Neuronal stem cell (in vitro differentiated cells): ENCODE results near the gene NHLRC4.
A peak's percentile ranks its signal among the peaks of the same experiment; 100 is the strongest.

ENCODE experiments used
- DNase-seq: peaks from one replicate; pipeline ENCODE4 v3.0.0-alpha.2; 2013; ENCODE audit warnings: low spot score
- H2AFZ ChIP-seq: one replicate; pipeline ENCODE4 v1.6.1; 2013; ENCODE audit warnings: mild to moderate bottlenecking, low read length, inconsistent platforms
- H2AK5ac ChIP-seq: 2 replicates; pipeline ENCODE4 v1.6.1; 2013; ENCODE audit warnings: low read depth, mild to moderate bottlenecking, inconsistent platforms, low read length, moderate library complexity, mixed read lengths
- H2BK120ac ChIP-seq: 2 replicates; pipeline ENCODE4 v1.6.1; 2013; ENCODE audit warnings: low read depth, mild to moderate bottlenecking, inconsistent platforms, low read length, moderate library complexity, mixed read lengths
- H2BK12ac ChIP-seq: one replicate; pipeline ENCODE4 v1.6.1; 2013; ENCODE audit warnings: low read length, inconsistent platforms
- H2BK15ac ChIP-seq: 2 replicates; pipeline ENCODE4 v1.6.1; 2013; ENCODE audit warnings: mild to moderate bottlenecking, low read length, inconsistent platforms, mixed read lengths
- H2BK5ac ChIP-seq: one replicate; pipeline ENCODE4 v1.6.1; 2013; ENCODE audit warnings: inconsistent platforms, mild to moderate bottlenecking, low read length, moderate library complexity
- H3K14ac ChIP-seq: one replicate; pipeline ENCODE4 v1.6.1; 2013; ENCODE audit warnings: low read length, inconsistent platforms
- H3K18ac ChIP-seq: 2 replicates; pipeline ENCODE4 v1.6.1; 2013; ENCODE audit warnings: low read length, inconsistent platforms
- H3K23ac ChIP-seq: 2 replicates; pipeline ENCODE4 v1.6.1; 2013; ENCODE audit warnings: low read depth, mild to moderate bottlenecking, mixed read lengths, low read length, inconsistent platforms; ENCODE audit not compliant: poor library complexity
- H3K27ac ChIP-seq: replicated peaks from 3 replicates; pipeline ENCODE4 v1.5.1; 2013; ENCODE audit warnings: low read length, inconsistent platforms
- H3K27me3 ChIP-seq, 3 experiments: 2 replicates each; pipeline ENCODE4 v1.6.1; 2013; ENCODE audit warnings: low read length in 3 of 3, mild to moderate bottlenecking in 2 of 3, inconsistent platforms in 1 of 3, low read depth in 1 of 3, mixed read lengths in 1 of 3, moderate library complexity in 1 of 3; ENCODE audit not compliant: control insufficient read depth in 3 of 3, insufficient read depth in 3 of 3
- H3K36me3 ChIP-seq, 2 donors: replicated peaks in 1 of 2; 2 replicates each; pipeline ENCODE4 v1.6.1; 2013; ENCODE audit warnings: low read length in 2 of 2; ENCODE audit not compliant: control insufficient read depth in 2 of 2, insufficient read depth in 2 of 2
- H3K4ac ChIP-seq: 2 replicates; pipeline ENCODE4 v1.6.1; 2013; ENCODE audit warnings: inconsistent platforms, mild to moderate bottlenecking, low read length, moderate library complexity
- H3K4me1 ChIP-seq, 2 donors: 1 replicate in 1 of 2; 2 replicates in 1 of 2; pipeline ENCODE4 v1.6.1; 2013; ENCODE audit warnings: low read length in 2 of 2, low read depth in 1 of 2; ENCODE audit not compliant: control insufficient read depth in 2 of 2, insufficient read depth in 1 of 2
- H3K4me2 ChIP-seq: one replicate; pipeline ENCODE4 v1.6.1; 2013; ENCODE audit warnings: mild to moderate bottlenecking, low read length, inconsistent platforms; ENCODE audit not compliant: insufficient read depth, poor library complexity, severe bottlenecking
- H3K4me3 ChIP-seq, 2 donors: 2 replicates each; pipeline ENCODE4 v1.5.1; 2013; ENCODE audit warnings: low read length in 2 of 2, mild to moderate bottlenecking in 2 of 2, inconsistent platforms in 1 of 2, moderate library complexity in 1 of 2
- H3K79me1 ChIP-seq: one replicate; pipeline ENCODE4 v1.6.1; 2013; ENCODE audit warnings: low read depth, mild to moderate bottlenecking, inconsistent platforms, low read length, moderate library complexity
- H3K9ac ChIP-seq: one replicate; pipeline ENCODE4 v1.6.1; 2013; ENCODE audit warnings: mild to moderate bottlenecking, low read depth, low read length, inconsistent platforms; ENCODE audit not compliant: poor library complexity
- H3K9me3 ChIP-seq, 2 donors: replicated peaks in 1 of 2; 2 replicates each; pipeline versions ENCODE3 to v1.6.1; 2013; ENCODE audit warnings: low read length in 2 of 2, mild to moderate bottlenecking in 2 of 2, inconsistent platforms in 1 of 2, low read depth in 1 of 2, mixed read lengths in 1 of 2, moderate library complexity in 1 of 2; ENCODE audit not compliant: control insufficient read depth in 2 of 2, insufficient read depth in 1 of 2
- H4K8ac ChIP-seq: one replicate; pipeline ENCODE4 v1.6.1; 2013; ENCODE audit warnings: low read depth, mild to moderate bottlenecking, inconsistent platforms, low read length, moderate library complexity
- H4K91ac ChIP-seq: one replicate; pipeline ENCODE4 v1.6.1; 2013; ENCODE audit warnings: low read length, low read depth, mild to moderate bottlenecking, inconsistent platforms; ENCODE audit not compliant: poor library complexity
- WGBS, 2 donors: extraction: QIAGEN DNeasy Blood & Tissue Kit; methylation state at CpG; one replicate each; pipeline ENCODE4 v1.1.7; 2013; ENCODE audit warnings: missing lambda C conversion rate in 2 of 2, mixed read lengths in 1 of 2; ENCODE audit not compliant: insufficient read length in 2 of 2, insufficient replicate concordance in 1 of 2; ENCODE audit errors: extremely low coverage in 2 of 2; 5-methylcytosine and 5-hydroxymethylcytosine counted together

NHLRC4 gene

GRCh38 chr16:603933-604332, 37.1 kb downstream of the NHLRC4 start:
- no peak overlapping the region for H3K4ac ChIP-seq
- H3K27ac ChIP-seq, result no peak overlapping the region
- H3K9ac ChIP-seq, result no peak overlapping the region
- peaks cover 6 to 15% of the 10 kb centered on the region in 2 donors for H3K36me3 ChIP-seq
- no peaks in the 10 kb centered on the region for H3K27me3 ChIP-seq
- H2BK120ac ChIP-seq, result no peak overlapping the region
- no peak overlapping the region for H3K23ac ChIP-seq
- no peak overlapping the region for H2BK15ac ChIP-seq
- H4K8ac ChIP-seq, result no peak overlapping the region
- no peak overlapping the region for H2BK12ac ChIP-seq
- H3K9me3 ChIP-seq, result peaks cover 15 to 27% of the 10 kb centered on the region in 2 donors
- H3K18ac ChIP-seq, result no peak overlapping the region
- DNase-seq, result no peak
- H3K4me1 ChIP-seq, result no peaks in the 10 kb centered on the region
- H4K91ac ChIP-seq, result no peak overlapping the region
- H3K4me3 ChIP-seq, result no peak overlapping the region
- no peak overlapping the region for H2AK5ac ChIP-seq
- H2BK5ac ChIP-seq, result no peak overlapping the region
- no peak overlapping the region for H2AFZ ChIP-seq
- H3K4me2 ChIP-seq, result no peak overlapping the region
- H3K14ac ChIP-seq, result no peak overlapping the region
- peaks cover 12% of the 10 kb centered on the region for H3K79me1 ChIP-seq
- WGBS, 2 donors, result no CpG with 5 or more reads among the region's 5 CpGs

GRCh38 chr16:606656-607307, 40.0 kb downstream of the NHLRC4 start:
- peak overlapping the region in 1 of 2 donors; percentile 11 for H3K4me3 ChIP-seq
- peaks cover 10% of the 10 kb centered on the region for H3K79me1 ChIP-seq
- no peak overlapping the region for H3K27ac ChIP-seq
- H3K4ac ChIP-seq, result no peak overlapping the region
- H3K9ac ChIP-seq, result no peak overlapping the region
- H2BK12ac ChIP-seq, result no peak overlapping the region
- H4K91ac ChIP-seq, result no peak overlapping the region
- H4K8ac ChIP-seq, result no peak overlapping the region
- no CpG with 5 or more reads among the region's 22 CpGs for WGBS, 2 donors
- no peaks in the 10 kb centered on the region for H3K4me1 ChIP-seq
- H2BK15ac ChIP-seq, result no peak overlapping the region
- no peak overlapping the region for H2BK120ac ChIP-seq
- H3K4me2 ChIP-seq, result no peak overlapping the region
- no peak overlapping the region for H2AK5ac ChIP-seq
- no peak overlapping the region for H3K18ac ChIP-seq
- no peak overlapping the region for H2AFZ ChIP-seq
- H3K14ac ChIP-seq, result no peak overlapping the region
- no peaks in the 10 kb centered on the region for H3K27me3 ChIP-seq
- peaks cover 0 to 2% of the 10 kb centered on the region in 2 donors for H3K36me3 ChIP-seq
- H3K23ac ChIP-seq, result peak overlapping the region; percentile 77
- no peak for DNase-seq
- no peak overlapping the region for H2BK5ac ChIP-seq
- peaks cover 11 to 24% of the 10 kb centered on the region in 2 donors for H3K9me3 ChIP-seq

- no peak for DNase-seq
- H3K4me1 ChIP-seq, result no peaks in the 10 kb centered on the region
- peaks cover 11% of the 10 kb centered on the region for H3K79me1 ChIP-seq
- no peak overlapping the region for H3K9ac ChIP-seq
- H2BK5ac ChIP-seq, result no peak overlapping the region
- H3K18ac ChIP-seq, result no peak overlapping the region
- H2AK5ac ChIP-seq, result no peak overlapping the region
- H3K23ac ChIP-seq, result no peak overlapping the region
- no peak overlapping the region for H4K91ac ChIP-seq
- no peaks in the 10 kb centered on the region for H3K27me3 ChIP-seq
- no peak overlapping the region for H3K4ac ChIP-seq
- H2BK12ac ChIP-seq, result no peak overlapping the region
- peaks cover 0 to 2% of the 10 kb centered on the region in 2 donors for H3K36me3 ChIP-seq
- no peak overlapping the region for H4K8ac ChIP-seq
- no peak overlapping the region for H3K27ac ChIP-seq
- WGBS, 2 donors, result no CpG with 5 or more reads among the region's 10 CpGs
- no peak overlapping the region for H3K4me2 ChIP-seq
- no peak overlapping the region for H3K14ac ChIP-seq
- no peak overlapping the region for H2BK15ac ChIP-seq
- no peak overlapping the region for H3K4me3 ChIP-seq
- H3K9me3 ChIP-seq, result peaks cover 11 to 24% of the 10 kb centered on the region in 2 donors
- no peak overlapping the region for H2BK120ac ChIP-seq
- H2AFZ ChIP-seq, result no peak overlapping the region
Measured at GRCh38 chr16:608019-608418, 41.2 kb downstream of the NHLRC4 start.

GRCh38 chr16:609316-609715, 42.5 kb downstream of the NHLRC4 start:
- peaks cover 2 to 7% of the 10 kb centered on the region in 2 donors for H3K36me3 ChIP-seq
- H3K9ac ChIP-seq, result no peak overlapping the region
- no peak for DNase-seq
- peaks cover 14% of the 10 kb centered on the region for H3K79me1 ChIP-seq
- no peaks in the 10 kb centered on the region for H3K4me1 ChIP-seq
- no peak overlapping the region for H3K4me2 ChIP-seq
- H2BK5ac ChIP-seq, result no peak overlapping the region
- no peak overlapping the region for H4K91ac ChIP-seq
- no peaks in the 10 kb centered on the region for H3K27me3 ChIP-seq
- H2BK15ac ChIP-seq, result no peak overlapping the region
- H3K18ac ChIP-seq, result no peak overlapping the region
- H2BK120ac ChIP-seq, result peak overlapping the region; percentile 61
- no peak overlapping the region for H2AK5ac ChIP-seq
- WGBS, 2 donors, result no CpG with 5 or more reads among the region's 13 CpGs
- peak overlapping the region; percentile 17 for H3K14ac ChIP-seq
- no peak overlapping the region for H3K27ac ChIP-seq
- H4K8ac ChIP-seq, result no peak overlapping the region
- no peak overlapping the region for H2BK12ac ChIP-seq
- H3K9me3 ChIP-seq, result peaks cover 9 to 25% of the 10 kb centered on the region in 2 donors
- no peak overlapping the region for H2AFZ ChIP-seq
- H3K23ac ChIP-seq, result peak overlapping the region; percentile 55
- H3K4ac ChIP-seq, result no peak overlapping the region
- no peak overlapping the region for H3K4me3 ChIP-seq
